ENCODE results near the gene MAP4K3. TPM values are rescaled to one million over a fixed set of nuclear protein-coding genes. Genes with fewer than 3 reads are reported as not detected.

MAP4K3 gene
- total RNA-seq, 1 donor from 2014 or later, result 58.1 TPM

- H3K9ac ChIP-seq (ENCODE audit: low read length), result no peak overlapping the region
- TF ChIP-seq CTCF (IDR thresholded peaks at IDR 0.05; ENCODE audit: insufficient read depth, low read depth, low read length) (no peak), EZH2 (IDR thresholded peaks at IDR 0.05; ENCODE audit: insufficient read depth, low read length) (no peak)
- FAIRE-seq (no peak), DNase-seq (ENCODE audit: low read depth) (no peak)
- peaks cover 3% of the 10 kb centered on the region for H3K4me1 ChIP-seq (ENCODE audit: insufficient read depth, low read length)
- H3K27ac ChIP-seq (ENCODE audit: low read depth, low read length), result no peak overlapping the region
- no peak overlapping the region for H3K4me2 ChIP-seq (ENCODE audit: low read length)
- no peaks in the 10 kb centered on the region for H3K9me3 Mint-ChIP-seq (ENCODE audit: unreplicated experiment)
- H4K20me1 ChIP-seq (ENCODE audit: insufficient read depth, low read length), result peaks cover 84% of the 10 kb centered on the region
- H3K79me2 ChIP-seq (ENCODE audit: insufficient read depth, low read length), result peaks cover 100% of the 10 kb centered on the region
- no peak overlapping the region for H3K4me3 ChIP-seq (ENCODE audit: insufficient read depth, low read depth, low read length)
- peaks cover 4% of the 10 kb centered on the region for H3K36me3 Mint-ChIP-seq (ENCODE audit: low read depth, unreplicated experiment)
- H3K27ac Mint-ChIP-seq (ENCODE audit: unreplicated experiment), result no peak overlapping the region
- H3K9me3 ChIP-seq (ENCODE audit: insufficient read depth, low read depth, low read length), result no peaks in the 10 kb centered on the region
- H3K4me1 Mint-ChIP-seq (ENCODE audit: low read depth, unreplicated experiment), result peaks cover 69% of the 10 kb centered on the region
- no peak overlapping the region for H3K4me3 Mint-ChIP-seq (ENCODE audit: unreplicated experiment)
- no peaks in the 10 kb centered on the region for H3K36me3 ChIP-seq (ENCODE audit: insufficient read depth, low read length)
- H3K27me3 Mint-ChIP-seq (ENCODE audit: low read depth, unreplicated experiment), result no peaks in the 10 kb centered on the region
- no peak overlapping the region for H2AFZ ChIP-seq (ENCODE audit: low read depth, low read length)
- no peaks in the 10 kb centered on the region for H3K27me3 ChIP-seq (ENCODE audit: insufficient read depth, low read length)
Observed at GRCh38 chr2:39405364-39405763, 31.7 kb downstream of the MAP4K3 start.

GRCh38 chr2:39403311-39403710 lies 33.8 kb downstream of the MAP4K3 start:
- H3K4me1 ChIP-seq (ENCODE audit: insufficient read depth, low read length), result no peaks in the 10 kb centered on the region
- H3K27ac ChIP-seq (ENCODE audit: low read depth, low read length), result no peak overlapping the region
- Mint-ChIP-seq H3K27ac (ENCODE audit: unreplicated experiment) (peak overlapping the region; percentile 60), H3K4me3 (ENCODE audit: unreplicated experiment) (no peak overlapping the region), H3K27me3 (ENCODE audit: low read depth, unreplicated experiment) (no peaks in the 10 kb centered on the region), H3K4me1 (ENCODE audit: low read depth, unreplicated experiment) (peaks cover 63% of the 10 kb centered on the region), H3K9me3 (ENCODE audit: unreplicated experiment) (no peaks in the 10 kb centered on the region), H3K36me3 (ENCODE audit: low read depth, unreplicated experiment) (peaks cover 4% of the 10 kb centered on the region)
- FAIRE-seq (no peak), DNase-seq (ENCODE audit: low read depth) (no peak)
- TF ChIP-seq CTCF (IDR thresholded peaks at IDR 0.05; ENCODE audit: insufficient read depth, low read depth, low read length) (no peak), EZH2 (IDR thresholded peaks at IDR 0.05; ENCODE audit: insufficient read depth, low read length) (no peak)
- H3K9me3 ChIP-seq (ENCODE audit: insufficient read depth, low read depth, low read length), result no peaks in the 10 kb centered on the region
- peaks cover 88% of the 10 kb centered on the region for H4K20me1 ChIP-seq (ENCODE audit: insufficient read depth, low read length)
- no peak overlapping the region for H3K4me3 ChIP-seq (ENCODE audit: insufficient read depth, low read depth, low read length)
- no peaks in the 10 kb centered on the region for H3K36me3 ChIP-seq (ENCODE audit: insufficient read depth, low read length)
- H3K79me2 ChIP-seq (ENCODE audit: insufficient read depth, low read length), result peaks cover 99% of the 10 kb centered on the region
- H3K27me3 ChIP-seq (ENCODE audit: insufficient read depth, low read length), result no peaks in the 10 kb centered on the region
- no peak overlapping the region for H2AFZ ChIP-seq (ENCODE audit: low read depth, low read length)
- no peak overlapping the region for H3K4me2 ChIP-seq (ENCODE audit: low read length)
- H3K9ac ChIP-seq (ENCODE audit: low read length), result no peak overlapping the region

GRCh38 chr2:39401319-39401718 lies 35.8 kb downstream of the MAP4K3 start:
- Mint-ChIP-seq H3K27me3 (ENCODE audit: low read depth, unreplicated experiment) (no peaks in the 10 kb centered on the region), H3K9me3 (ENCODE audit: unreplicated experiment) (no peaks in the 10 kb centered on the region), H3K4me1 (ENCODE audit: low read depth, unreplicated experiment) (peaks cover 46% of the 10 kb centered on the region), H3K4me3 (ENCODE audit: unreplicated experiment) (no peak overlapping the region), H3K27ac (ENCODE audit: unreplicated experiment) (no peak overlapping the region), H3K36me3 (ENCODE audit: low read depth, unreplicated experiment) (peaks cover 4% of the 10 kb centered on the region)
- Histone ChIP-seq H3K9me3 (ENCODE audit: insufficient read depth, low read depth, low read length) (no peaks in the 10 kb centered on the region), H4K20me1 (ENCODE audit: insufficient read depth, low read length) (peaks cover 83% of the 10 kb centered on the region), H3K36me3 (ENCODE audit: insufficient read depth, low read length) (no peaks in the 10 kb centered on the region), H3K4me1 (ENCODE audit: insufficient read depth, low read length) (no peaks in the 10 kb centered on the region), H2AFZ (ENCODE audit: low read depth, low read length) (no peak overlapping the region), H3K79me2 (ENCODE audit: insufficient read depth, low read length) (peaks cover 99% of the 10 kb centered on the region), H3K27me3 (ENCODE audit: insufficient read depth, low read length) (no peaks in the 10 kb centered on the region), H3K4me3 (ENCODE audit: insufficient read depth, low read depth, low read length) (no peak overlapping the region), H3K27ac (ENCODE audit: low read depth, low read length) (no peak overlapping the region), H3K9ac (ENCODE audit: low read length) (no peak overlapping the region), H3K4me2 (ENCODE audit: low read length) (no peak overlapping the region)
- DNase-seq (ENCODE audit: low read depth) (no peak), FAIRE-seq (no peak)
- no peak for TF ChIP-seq EZH2 (IDR thresholded peaks at IDR 0.05; ENCODE audit: insufficient read depth, low read length)
- TF ChIP-seq CTCF (IDR thresholded peaks at IDR 0.05; ENCODE audit: insufficient read depth, low read depth, low read length), result no peak

Data from astrocyte (in vitro differentiated cells and primary cell).